ENCODE results near the gene TNFSF12.

- TF ChIP-seq, protein P1, sequence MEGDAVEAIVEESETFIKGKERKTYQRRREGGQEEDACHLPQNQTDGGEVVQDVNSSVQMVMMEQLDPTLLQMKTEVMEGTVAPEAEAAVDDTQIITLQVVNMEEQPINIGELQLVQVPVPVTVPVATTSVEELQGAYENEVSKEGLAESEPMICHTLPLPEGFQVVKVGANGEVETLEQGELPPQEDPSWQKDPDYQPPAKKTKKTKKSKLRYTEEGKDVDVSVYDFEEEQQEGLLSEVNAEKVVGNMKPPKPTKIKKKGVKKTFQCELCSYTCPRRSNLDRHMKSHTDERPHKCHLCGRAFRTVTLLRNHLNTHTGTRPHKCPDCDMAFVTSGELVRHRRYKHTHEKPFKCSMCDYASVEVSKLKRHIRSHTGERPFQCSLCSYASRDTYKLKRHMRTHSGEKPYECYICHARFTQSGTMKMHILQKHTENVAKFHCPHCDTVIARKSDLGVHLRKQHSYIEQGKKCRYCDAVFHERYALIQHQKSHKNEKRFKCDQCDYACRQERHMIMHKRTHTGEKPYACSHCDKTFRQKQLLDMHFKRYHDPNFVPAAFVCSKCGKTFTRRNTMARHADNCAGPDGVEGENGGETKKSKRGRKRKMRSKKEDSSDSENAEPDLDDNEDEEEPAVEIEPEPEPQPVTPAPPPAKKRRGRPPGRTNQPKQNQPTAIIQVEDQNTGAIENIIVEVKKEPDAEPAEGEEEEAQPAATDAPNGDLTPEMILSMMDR (IDR thresholded peaks at IDR 0.05): no peak
- no peak for TF ChIP-seq POLR2AphosphoS5 (IDR thresholded peaks at IDR 0.05)
Observed at GRCh38 chr17:7544911-7545310, 3.9 kb upstream of the TNFSF12 start.

All from stomach (tissue), 4 donors.